GM20431 (cell line): ENCODE data around the gene CCDC107.

Source experiments
- in situ Hi-C: fragments of 300-500 bp; cut with MseI, MboI; formaldehyde crosslinking; loops from one replicate; pipeline ENCODE4 v1.15.0; 2020; ENCODE audit warnings: low sequenced_read_pairs; ENCODE audit not compliant: unreplicated experiment

The CCDC107 gene

GRCh38 chr9:35657546-35658136 lies 451 bp upstream of the CCDC107 start, which contains the start of gene RMRP:
TSS of gene RMRP (minus strand) at chr9:35658019.
- in situ Hi-C loops = no loop called here

DNA sequence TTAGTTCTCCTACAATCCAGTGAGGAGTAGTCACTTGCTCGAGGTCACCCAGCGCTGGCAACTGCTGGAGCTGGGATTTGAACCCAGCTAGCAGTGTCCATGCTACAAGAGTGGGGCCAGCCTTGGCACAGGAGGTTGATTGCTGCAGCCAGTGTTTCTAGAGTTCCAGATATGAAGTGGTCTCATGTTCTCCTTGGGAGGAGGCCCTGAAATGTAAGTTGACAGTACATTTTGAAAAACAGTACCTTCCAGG lies 802 bp downstream of the CCDC107 start:
- in situ Hi-C loops = no loop called here

DNA sequence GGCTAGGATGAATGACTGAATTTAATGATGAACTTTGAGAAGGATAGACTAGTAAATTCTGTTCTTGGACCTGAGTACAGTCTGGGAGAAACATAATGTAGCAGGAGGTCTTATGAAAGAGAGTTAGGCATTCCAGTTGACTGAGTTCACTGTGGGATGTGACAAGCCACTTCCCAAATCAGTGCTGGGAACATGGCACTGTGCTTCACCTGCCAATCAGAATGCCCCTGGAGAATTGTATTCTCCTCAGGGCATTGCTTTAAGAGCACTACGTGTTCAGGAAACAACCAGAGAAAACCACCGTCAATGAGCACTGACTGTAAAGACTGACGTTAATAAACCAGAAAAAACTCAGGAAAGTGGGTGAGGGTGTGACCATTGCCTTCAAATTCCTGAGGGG lies 1.2 kb downstream of the CCDC107 start:
- in situ Hi-C loops = no loop called here

- in situ Hi-C loops = no loop called here
Measured at GRCh38 chr9:35660966-35661415, 2.9 kb downstream of the CCDC107 start.

GRCh38 chr9:35661756-35662350 lies 3.8 kb downstream of the CCDC107 start:
- in situ Hi-C loops = no loop called here

- in situ Hi-C loops = no loop called here
Measured at GRCh38 chr9:35662437-35662836, 4.3 kb downstream of the CCDC107 start.

DNA sequence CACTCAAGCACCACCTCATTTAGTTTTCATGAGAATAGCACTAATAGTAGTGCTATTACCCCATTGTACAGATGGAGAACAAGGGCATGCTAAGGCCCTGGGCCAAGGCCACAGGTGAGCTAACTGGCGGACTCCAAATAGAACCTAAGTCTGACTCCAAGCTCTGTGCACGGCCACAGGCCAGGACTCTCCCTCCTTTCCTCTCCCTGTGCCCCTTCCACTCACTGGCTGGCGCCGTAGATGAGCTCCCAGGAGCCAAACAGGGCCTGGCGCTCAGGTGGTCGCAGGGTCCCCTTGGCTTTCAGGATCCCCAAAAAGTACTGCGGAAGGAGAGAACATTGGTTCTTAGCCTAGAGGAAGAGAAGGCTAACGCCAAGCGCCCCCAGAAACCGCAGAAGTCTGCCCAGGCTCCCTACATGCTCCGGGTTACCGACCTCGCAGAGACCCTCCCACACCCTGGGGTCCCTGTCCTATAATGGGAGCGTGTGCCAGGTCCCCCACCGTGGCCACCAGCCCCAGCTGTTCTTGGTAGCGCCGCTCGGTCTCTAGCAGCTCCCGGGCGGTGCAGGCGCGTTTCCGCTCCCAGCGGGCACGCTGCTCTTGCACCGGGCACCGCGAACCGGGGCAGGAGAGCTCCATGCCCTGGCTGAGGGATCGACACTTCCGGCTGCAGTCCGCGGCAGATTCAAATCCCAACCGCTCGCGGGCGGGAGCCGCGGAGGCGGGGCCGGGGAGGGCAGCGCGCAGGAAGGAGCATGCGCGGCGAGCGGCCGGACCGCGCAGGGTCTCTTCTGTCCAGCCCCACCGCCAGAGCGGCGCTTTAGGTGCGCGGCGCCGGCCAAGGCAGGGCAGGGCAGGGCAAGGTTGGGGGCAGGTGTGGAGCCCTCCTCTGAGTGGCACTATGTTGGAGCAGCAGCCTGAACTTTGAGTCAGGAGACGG lies 6.7 kb downstream of the CCDC107 start, which contains the start of gene ARHGEF39:
Gene ARHGEF39 (minus strand): TSS at position 665 of the 940 bp plus-strand sequence. CDS start 26 bp downstream, at position 639.
- in situ Hi-C loops = no loop called here

- in situ Hi-C loops = no loop called here
Measured at GRCh38 chr9:35665471-35665818, 7.4 kb downstream of the CCDC107 start.

GRCh38 chr9:35666045-35666444 lies 8.0 kb downstream of the CCDC107 start:
- in situ Hi-C loops = no loop called here

DNA sequence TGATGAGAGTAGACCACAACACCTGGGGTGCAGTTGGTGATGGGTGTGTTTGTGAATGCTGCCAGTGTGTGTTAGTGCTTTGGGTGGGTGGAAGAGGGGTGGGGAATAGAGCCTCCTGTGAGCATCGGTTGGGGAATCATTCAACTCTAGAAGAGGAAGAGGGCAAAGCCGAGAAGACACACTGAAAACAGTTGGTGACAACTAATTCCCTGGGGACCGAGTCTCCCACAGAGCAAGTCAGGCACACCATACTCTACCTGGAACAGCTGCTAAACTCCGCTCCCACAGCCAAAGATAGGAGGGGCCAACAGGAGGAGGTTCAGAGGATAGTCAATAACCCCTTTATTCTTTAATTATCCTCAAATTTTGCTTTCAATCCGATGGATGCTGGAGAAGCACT lies 8.5 kb downstream of the CCDC107 start:
- in situ Hi-C loops = no loop called here

- in situ Hi-C loops = no loop called here
Measured at GRCh38 chr9:35667939-35668338, 9.8 kb downstream of the CCDC107 start.

- in situ Hi-C loops = no loop called here
Measured at GRCh38 chr9:35669331-35670145, 11.4 kb downstream of the CCDC107 start.

GRCh38 chr9:35673132-35674024 lies 15.3 kb downstream of the CCDC107 start, which contains the start of gene CA9:
TSS of gene CA9 (plus strand) at chr9:35673928. CDS start at chr9:35673960, 32 bp downstream.
- in situ Hi-C loops = no loop called here

DNA sequence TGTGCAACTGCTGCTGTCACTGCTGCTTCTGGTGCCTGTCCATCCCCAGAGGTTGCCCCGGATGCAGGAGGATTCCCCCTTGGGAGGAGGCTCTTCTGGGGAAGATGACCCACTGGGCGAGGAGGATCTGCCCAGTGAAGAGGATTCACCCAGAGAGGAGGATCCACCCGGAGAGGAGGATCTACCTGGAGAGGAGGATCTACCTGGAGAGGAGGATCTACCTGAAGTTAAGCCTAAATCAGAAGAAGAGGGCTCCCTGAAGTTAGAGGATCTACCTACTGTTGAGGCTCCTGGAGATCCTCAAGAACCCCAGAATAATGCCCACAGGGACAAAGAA lies 15.9 kb downstream of the CCDC107 start:
- in situ Hi-C loops = no loop called here

GRCh38 chr9:35675204-35675603 lies 17.1 kb downstream of the CCDC107 start:
- in situ Hi-C loops = no loop called here

GRCh38 chr9:35675732-35676392 lies 17.8 kb downstream of the CCDC107 start:
- in situ Hi-C loops = no loop called here

GRCh38 chr9:35679091-35679490 lies 21.0 kb downstream of the CCDC107 start:
- in situ Hi-C loops = no loop called here

GRCh38 chr9:35679766-35680330 lies 21.8 kb downstream of the CCDC107 start:
- in situ Hi-C loops = no loop called here
